ENCODE results near the gene DDX52.

- TF ChIP-seq CTCF (IDR thresholded peaks at IDR 0.05) (no peak), POLR2A (IDR thresholded peaks at IDR 0.05) (no peak)
Observed at GRCh38 chr17:37659925-37660324, 16.7 kb upstream of the DDX52 start.

Measured in heart left ventricle (tissue), 13 donors.